Suprapubic skin (tissue), 4 donors: Measurements from ENCODE around the gene DNMT3A. TPM values are rescaled to one million over a fixed set of nuclear protein-coding genes. Genes with fewer than 3 reads are reported as not detected.

Experiments used
- DNase-seq, 2 donors: peaks; one replicate each; pipeline ENCODE4 v3.0.0-alpha.2; 2019; ENCODE audit warnings: low spot score in 2 of 2
- H3K27ac ChIP-seq: fragments of 200-600 bp; sonication (generic); one replicate; pipeline ENCODE4 v1.5.1; 2019
- H3K27me3 ChIP-seq: fragments of 200-600 bp; sonication (generic); one replicate; pipeline ENCODE4 v1.5.1; 2019
- H3K36me3 ChIP-seq: fragments of 200-600 bp; sonication (generic); one replicate; pipeline ENCODE4 v1.5.1; 2019
- H3K4me1 ChIP-seq: fragments of 200-600 bp; sonication (generic); one replicate; pipeline ENCODE4 v1.5.1; 2019
- H3K4me3 ChIP-seq: fragments of 200-600 bp; sonication (generic); one replicate; pipeline ENCODE4 v1.5.1; 2019; ENCODE audit warnings: mild to moderate bottlenecking
- H3K9me3 ChIP-seq: fragments of 200-600 bp; sonication (generic); one replicate; pipeline ENCODE4 v1.5.1; 2019
- EP300 ChIP-seq: sonication (generic); formaldehyde crosslinking; IDR thresholded peaks from one replicate; pipeline ENCODE4 v1.6.1; 2017; ENCODE audit warnings: antibody characterized with exemption
- POLR2A ChIP-seq, 2 donors: fragments of 450-650 bp; IDR thresholded peaks; one replicate each; pipeline ENCODE4 v1.6.1; 2017; ENCODE audit warnings: antibody characterized with exemption in 2 of 2, mild to moderate bottlenecking in 2 of 2, moderate library complexity in 2 of 2
- POLR2AphosphoS5 ChIP-seq, 3 donors: sonication (generic); formaldehyde crosslinking; IDR thresholded peaks; one replicate each; pipeline ENCODE4 v1.6.1; 2017; ENCODE audit warnings: antibody characterized with exemption in 3 of 3
- WGBS: methylation state at CpG from one replicate; pipeline ENCODE4 v1.1.5; 2018; 5-methylcytosine and 5-hydroxymethylcytosine counted together
- total RNA-seq, 4 donors: library from RNA; depleted of rRNA; stranded (reverse); fragments of >200 nt; gene quantifications; one replicate each; pipeline ENCODE4 v1.1.0, GENCODE V29; 2016
- TF ChIP-seq, protein P1 (sequence below), 2 donors: fragments of 200-600 bp in 1 of 2; fragments of 450-650 bp in 1 of 2; sonication (generic) in 1 of 2; IDR thresholded peaks; one replicate each; pipeline ENCODE4 v1.5.1; 2016 to 2019; ENCODE audit warnings: antibody characterized with exemption in 2 of 2, mild to moderate bottlenecking in 1 of 2, moderate library complexity in 1 of 2

The DNMT3A gene
- total RNA-seq, 4 donors from 2014 or later = 4.0 to 12.8 (median 9.5) TPM

DNA sequence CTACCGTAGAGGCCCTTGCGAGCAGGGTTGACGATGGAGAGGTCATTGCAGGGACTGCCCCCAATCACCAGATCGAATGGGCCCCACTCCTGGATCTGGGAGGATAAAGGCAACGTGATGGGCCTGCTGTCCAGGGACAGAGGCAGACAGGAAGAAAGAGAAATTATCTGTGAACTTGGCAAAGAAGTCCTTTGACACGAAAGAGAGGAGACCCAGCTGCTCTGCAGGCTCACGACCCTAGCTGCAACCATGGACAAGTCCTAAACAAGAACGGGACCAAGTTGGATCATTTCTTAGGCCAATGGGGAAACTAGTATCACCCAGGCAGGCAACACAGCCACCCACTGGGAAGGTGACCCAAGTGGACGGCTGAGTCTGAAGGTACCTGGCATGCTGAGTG, 101.1 kb downstream of the DNMT3A start:
- TF ChIP-seq, protein P1, sequence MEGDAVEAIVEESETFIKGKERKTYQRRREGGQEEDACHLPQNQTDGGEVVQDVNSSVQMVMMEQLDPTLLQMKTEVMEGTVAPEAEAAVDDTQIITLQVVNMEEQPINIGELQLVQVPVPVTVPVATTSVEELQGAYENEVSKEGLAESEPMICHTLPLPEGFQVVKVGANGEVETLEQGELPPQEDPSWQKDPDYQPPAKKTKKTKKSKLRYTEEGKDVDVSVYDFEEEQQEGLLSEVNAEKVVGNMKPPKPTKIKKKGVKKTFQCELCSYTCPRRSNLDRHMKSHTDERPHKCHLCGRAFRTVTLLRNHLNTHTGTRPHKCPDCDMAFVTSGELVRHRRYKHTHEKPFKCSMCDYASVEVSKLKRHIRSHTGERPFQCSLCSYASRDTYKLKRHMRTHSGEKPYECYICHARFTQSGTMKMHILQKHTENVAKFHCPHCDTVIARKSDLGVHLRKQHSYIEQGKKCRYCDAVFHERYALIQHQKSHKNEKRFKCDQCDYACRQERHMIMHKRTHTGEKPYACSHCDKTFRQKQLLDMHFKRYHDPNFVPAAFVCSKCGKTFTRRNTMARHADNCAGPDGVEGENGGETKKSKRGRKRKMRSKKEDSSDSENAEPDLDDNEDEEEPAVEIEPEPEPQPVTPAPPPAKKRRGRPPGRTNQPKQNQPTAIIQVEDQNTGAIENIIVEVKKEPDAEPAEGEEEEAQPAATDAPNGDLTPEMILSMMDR (IDR thresholded peaks at IDR 0.05) = no peak
- TF ChIP-seq EP300 (no peak), POLR2AphosphoS5 (IDR thresholded peaks at IDR 0.05) (no peak)

DNA sequence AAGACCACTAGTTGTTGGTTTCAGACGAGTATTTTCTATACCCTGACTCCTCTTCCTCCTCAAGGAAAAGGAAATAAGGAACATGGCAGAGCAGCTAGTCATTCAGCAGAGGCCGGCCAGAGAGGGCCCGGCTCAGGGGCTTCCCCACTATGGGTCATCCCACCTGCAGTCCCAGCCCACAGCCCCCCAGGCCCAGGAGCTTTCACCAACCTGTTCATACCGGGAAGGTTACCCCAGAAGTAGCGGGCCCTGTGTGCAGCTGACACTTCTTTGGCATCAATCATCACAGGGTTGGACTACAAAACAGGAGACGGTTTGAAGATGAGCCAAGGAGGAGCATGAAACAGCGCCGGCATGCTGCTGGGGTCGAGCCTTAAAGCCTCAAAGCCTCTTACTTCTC, 102.8 kb downstream of the DNMT3A start:
- 78% methylated on average over 9 of the region's 9 CpGs for WGBS
- Histone ChIP-seq H3K36me3 (peaks cover 100% of the 10 kb centered on the region), H3K4me1 (no peaks in the 10 kb centered on the region), H3K27me3 (no peaks in the 10 kb centered on the region), H3K4me3 (no peak overlapping the region), H3K27ac (no peak overlapping the region), H3K9me3 (no peaks in the 10 kb centered on the region)
- DNase-seq = no peak
- TF ChIP-seq, protein P1 (IDR thresholded peaks at IDR 0.05) = no peak

More for the DNA sequence above, 101.1 kb downstream of the DNMT3A start:
- no peak for DNase-seq
- no peaks in the 10 kb centered on the region for H3K9me3 ChIP-seq
- no peaks in the 10 kb centered on the region for H3K27me3 ChIP-seq
- peaks cover 100% of the 10 kb centered on the region for H3K36me3 ChIP-seq
- no peak overlapping the region for H3K4me3 ChIP-seq
- H3K27ac ChIP-seq = no peak overlapping the region
- 89% methylated on average over 9 of the region's 9 CpGs for WGBS
- no peaks in the 10 kb centered on the region for H3K4me1 ChIP-seq

DNA sequence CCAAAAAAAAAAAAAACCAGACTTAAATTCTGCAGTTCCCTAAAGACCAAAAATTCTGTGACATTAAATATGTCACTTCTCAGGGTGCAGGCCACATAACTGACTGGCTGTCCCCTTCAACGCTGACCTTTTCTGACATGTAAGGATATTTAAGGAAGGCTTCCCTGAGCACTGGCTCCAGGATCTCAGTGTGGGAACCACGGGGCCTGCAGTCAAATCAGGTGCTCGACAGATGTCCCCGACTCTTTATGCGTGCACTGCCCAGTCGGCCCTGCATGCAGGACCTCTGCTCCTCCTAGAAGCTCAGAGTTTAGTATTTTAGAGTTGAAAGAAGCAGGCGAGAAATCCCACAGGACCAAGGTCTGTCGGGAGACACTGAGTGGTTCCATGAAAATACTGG, 104.0 kb downstream of the DNMT3A start:
- no peak overlapping the region for H3K27ac ChIP-seq
- no peaks in the 10 kb centered on the region for H3K9me3 ChIP-seq
- H3K4me1 ChIP-seq = no peaks in the 10 kb centered on the region
- H3K27me3 ChIP-seq = no peaks in the 10 kb centered on the region
- no peak for TF ChIP-seq POLR2AphosphoS5 (IDR thresholded peaks at IDR 0.05)
- TF ChIP-seq, protein P1 (IDR thresholded peaks at IDR 0.05) = no peak
- no peak for TF ChIP-seq POLR2A (IDR thresholded peaks at IDR 0.05)
- peaks cover 100% of the 10 kb centered on the region for H3K36me3 ChIP-seq
- DNase-seq = no peak
- WGBS = 78% methylated on average over 8 of the region's 8 CpGs
- no peak overlapping the region for H3K4me3 ChIP-seq

DNA sequence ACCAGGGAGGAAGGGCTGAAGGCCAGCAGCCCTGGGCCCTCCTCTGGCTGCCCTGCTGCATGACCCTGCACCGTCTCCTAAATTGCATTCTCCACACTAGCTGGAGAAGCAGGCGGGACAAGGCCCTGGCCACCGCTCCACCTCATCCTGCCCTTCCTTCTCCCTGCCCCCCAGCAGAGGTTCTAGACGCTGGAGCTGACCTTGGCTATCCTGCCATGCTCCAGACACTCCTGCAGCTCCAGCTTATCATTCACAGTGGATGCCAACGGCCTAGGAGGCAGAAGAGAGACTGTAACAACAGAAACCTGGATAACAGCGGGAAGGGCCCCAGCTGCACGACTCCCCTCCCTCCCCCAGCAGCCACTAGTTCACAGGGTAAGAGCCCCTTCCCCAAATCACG, 105.0 kb downstream of the DNMT3A start:
- WGBS = 92% methylated on average over 8 of the region's 8 CpGs
- Histone ChIP-seq H3K27me3 (no peaks in the 10 kb centered on the region), H3K4me3 (no peak overlapping the region), H3K9me3 (no peaks in the 10 kb centered on the region), H3K36me3 (peaks cover 100% of the 10 kb centered on the region), H3K27ac (no peak overlapping the region), H3K4me1 (no peaks in the 10 kb centered on the region)
- TF ChIP-seq POLR2A (IDR thresholded peaks at IDR 0.05) = no peak
- no peak for TF ChIP-seq EP300
- TF ChIP-seq, protein P1 (IDR thresholded peaks at IDR 0.05) = no peak
- no peak for TF ChIP-seq POLR2AphosphoS5 (IDR thresholded peaks at IDR 0.05)
- DNase-seq = no peak

DNA sequence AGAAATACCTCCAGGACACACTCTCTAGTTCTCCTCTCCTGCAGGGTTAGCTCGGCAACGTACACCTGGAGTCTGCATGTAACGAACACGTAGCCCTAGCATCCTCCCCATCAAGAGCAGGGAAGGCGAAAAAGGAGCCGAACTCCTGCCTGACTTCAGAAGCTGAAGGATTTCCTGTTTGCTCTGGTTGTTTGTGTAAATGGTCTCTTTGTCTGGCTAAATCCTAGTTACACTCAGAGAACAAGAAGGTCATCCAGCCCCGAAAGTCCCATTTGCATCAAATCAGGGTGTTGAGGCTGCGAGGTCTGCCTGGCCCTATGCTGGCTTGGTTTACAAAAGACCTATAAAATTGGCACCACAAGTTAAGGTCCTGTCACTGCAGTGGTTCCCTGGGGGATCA, 107.0 kb downstream of the DNMT3A start:
- no peak for DNase-seq
- Histone ChIP-seq H3K4me1 (peaks cover 2% of the 10 kb centered on the region), H3K27me3 (no peaks in the 10 kb centered on the region), H3K4me3 (no peak overlapping the region), H3K27ac (no peak overlapping the region), H3K36me3 (peaks cover 83% of the 10 kb centered on the region), H3K9me3 (no peaks in the 10 kb centered on the region)
- no peak for TF ChIP-seq EP300
- TF ChIP-seq, protein P1 (IDR thresholded peaks at IDR 0.05) = no peak
- no peak for TF ChIP-seq POLR2AphosphoS5 (IDR thresholded peaks at IDR 0.05)
- no peak for TF ChIP-seq POLR2A (IDR thresholded peaks at IDR 0.05)
- 88% methylated on average over 8 of the region's 8 CpGs for WGBS
